Measurements from ENCODE around the gene CMBL. TPM values are rescaled to one million over a fixed set of nuclear protein-coding genes. Genes with fewer than 3 reads are reported as not detected.

CMBL gene
- total RNA-seq = 4.6 and 6.2 TPM in 2 replicates

GRCh38 chr5:10307206-10308148 lies at the start of gene CMBL:
Gene CMBL (minus strand): TSS chr5:10307902. CDS start chr5:10290762, 17,140 bp downstream.

GRCh38 chr5:10353241-10354047 lies 45.7 kb upstream of the CMBL start, which contains the start of gene MARCHF6:
Gene MARCHF6 (plus strand): TSS chr5:10353695. CDS start chr5:10353899, 204 bp downstream.

GRCh38 chr5:10249948-10250805 lies 57.5 kb downstream of the CMBL start, which contains the start of gene CCT5:
Gene CCT5 (plus strand): TSS chr5:10250280. CDS start chr5:10250341, 61 bp downstream.

Small RNAs within 50 kb of the gene (small RNA-seq; reads per million reads assigned to genes)
- gene RF00019 = not detected

Other genes starting within 250 kb of the CMBL start
- 14.4 and 21.7 TPM in 2 replicates for gene ATPSCKMT, start 58.0 kb downstream of the CMBL start, total RNA-seq
- 419 and 585 TPM in 2 replicates for gene CCT5, start 57.6 kb downstream of the CMBL start, total RNA-seq
- gene MARCHF6, start 45.8 kb upstream of the CMBL start, total RNA-seq = 62.3 and 66.6 TPM in 2 replicates
- gene ROPN1L, start 134.0 kb upstream of the CMBL start, total RNA-seq = 0.96 and 1.3 TPM in 2 replicates

All from vein endothelial cell (primary cell).